Liver (tissue), 3 donors: ENCODE measurements around the gene INPP5A.

ENCODE experiments used
- ATF3 ChIP-seq: IDR thresholded peaks from 2 replicates; pipeline ENCODE4 v1.6.1; 2016; ENCODE audit warnings: antibody characterized with exemption
- CTCF ChIP-seq: fragments of 150-350 bp; IDR thresholded peaks from 2 replicates; pipeline ENCODE4 v1.5.1; 2017; ENCODE audit warnings: improper control_type of control experiment, low read depth, low read length; ENCODE audit not compliant: missing input control
- MAX ChIP-seq: IDR thresholded peaks from 2 replicates; pipeline ENCODE4 v1.6.1; 2016; ENCODE audit warnings: antibody characterized with exemption
- REST ChIP-seq: IDR thresholded peaks from 2 replicates; pipeline ENCODE4 v1.6.1; 2016; ENCODE audit warnings: antibody characterized with exemption, mild to moderate bottlenecking
- SP1 ChIP-seq: IDR thresholded peaks from 2 replicates; pipeline ENCODE4 v1.6.1; 2018; ENCODE audit warnings: antibody characterized with exemption, mild to moderate bottlenecking
- YY1 ChIP-seq: IDR thresholded peaks from 2 replicates; pipeline ENCODE4 v1.6.1; 2016; ENCODE audit warnings: antibody characterized with exemption, mild to moderate bottlenecking
- donor health status: healthy.
- donor health status: healthy.

DNA sequence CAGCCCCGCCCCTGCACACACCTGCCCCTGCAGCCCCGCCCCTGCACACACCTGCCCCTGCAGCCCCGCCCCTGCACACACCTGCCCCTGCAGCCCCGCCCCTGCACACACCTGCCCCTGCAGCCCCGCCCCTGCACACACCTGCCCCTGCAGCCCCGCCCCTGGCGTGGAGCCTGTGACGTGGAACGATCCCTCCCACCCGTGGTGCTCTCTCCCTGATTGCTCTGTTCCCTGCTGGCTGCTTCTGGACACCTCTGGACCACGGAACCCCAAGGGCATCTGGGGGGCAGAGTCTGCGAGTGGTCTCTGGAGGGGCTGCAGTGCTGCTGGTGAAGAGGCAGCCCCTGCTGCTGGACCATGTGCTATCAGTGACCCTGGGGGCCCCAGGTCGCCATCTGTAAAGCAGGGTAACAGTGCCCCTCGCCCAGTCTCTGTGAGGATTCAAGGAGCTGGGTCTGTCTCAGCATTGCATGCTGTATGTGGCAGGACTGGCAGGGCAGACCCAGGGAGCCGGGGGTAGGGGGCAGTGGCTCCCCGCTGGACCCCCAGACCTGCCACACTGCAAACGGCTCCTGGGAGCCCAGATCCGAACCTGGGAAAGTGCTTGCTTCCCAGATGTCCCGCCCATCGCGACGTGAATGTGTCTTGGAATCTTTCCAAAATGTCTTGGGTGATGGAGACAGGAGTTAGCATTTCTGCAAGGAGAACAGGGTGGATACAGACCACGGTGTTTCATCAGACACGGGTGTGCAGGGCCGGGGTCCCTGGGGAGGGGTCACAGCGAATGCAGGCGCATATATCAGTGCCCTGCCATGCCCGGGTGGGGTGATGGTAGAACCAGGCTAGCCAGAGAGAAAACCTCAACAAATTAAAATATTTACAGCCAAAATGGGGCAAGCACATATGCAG is 276.2 kb downstream of the INPP5A start:
- TF ChIP-seq SP1 (no peak), CTCF (no peak), REST (no peak), ATF3 (no peak), MAX (no peak), YY1 (no peak)
